Measurements from ENCODE around the gene SENP1.

GRCh38 chr12:48125985-48126384 is 20.1 kb upstream of the SENP1 start:
- TF ChIP-seq CTCF (IDR thresholded peaks at IDR 0.05): no peak
- no peak for TF ChIP-seq POLR2A (IDR thresholded peaks at IDR 0.05)
